HEK293 (cell line): ENCODE measurements around the gene MST1R.

Source experiments
- CTCF ChIP-seq: fragments of 450-650 bp; formaldehyde crosslinking; IDR thresholded peaks from 2 replicates; pipeline ENCODE4 v1.5.1; 2016; ENCODE audit warnings: missing biosample characterization, missing genetic modification characterization
- EGR2 ChIP-seq: fragments of 450-650 bp; formaldehyde crosslinking; IDR thresholded peaks from 2 replicates; pipeline ENCODE4 v1.5.1; 2016; ENCODE audit warnings: low read depth, missing biosample characterization, missing genetic modification characterization
- FEZF1 ChIP-seq: fragments of 450-650 bp; formaldehyde crosslinking; IDR thresholded peaks from 2 replicates; pipeline ENCODE4 v1.5.1; 2016; ENCODE audit warnings: missing biosample characterization, missing genetic modification characterization
- KLF8 ChIP-seq: fragments of 450-650 bp; formaldehyde crosslinking; IDR thresholded peaks from 2 replicates; pipeline ENCODE4 v1.5.1; 2016; ENCODE audit warnings: missing biosample characterization, missing genetic modification characterization
- PRDM10 ChIP-seq: fragments of 450-650 bp; formaldehyde crosslinking; IDR thresholded peaks from 2 replicates; pipeline ENCODE4 v1.5.1; 2016; ENCODE audit warnings: missing biosample characterization, missing genetic modification characterization
- SCRT2 ChIP-seq: fragments of 450-650 bp; formaldehyde crosslinking; IDR thresholded peaks from 2 replicates; pipeline ENCODE4 v1.5.1; 2016; ENCODE audit warnings: missing biosample characterization, missing genetic modification characterization
- SP3 ChIP-seq: fragments of 450-650 bp; formaldehyde crosslinking; IDR thresholded peaks from 2 replicates; pipeline ENCODE4 v1.5.1; 2016; ENCODE audit warnings: missing biosample characterization, missing genetic modification characterization
- WT1 ChIP-seq: fragments of 450-650 bp; formaldehyde crosslinking; IDR thresholded peaks from 2 replicates; pipeline ENCODE4 v1.5.1; 2016; ENCODE audit warnings: missing biosample characterization, missing genetic modification characterization
- ZBTB26 ChIP-seq: fragments of 450-650 bp; formaldehyde crosslinking; optimal IDR thresholded peaks from 2 replicates; pipeline ENCODE3; 2016; ENCODE audit warnings: missing biosample characterization, mild to moderate bottlenecking, missing genetic modification characterization
- ZBTB8A ChIP-seq: fragments of 450-650 bp; formaldehyde crosslinking; IDR thresholded peaks from 2 replicates; pipeline ENCODE4 v1.5.1; 2016; ENCODE audit warnings: missing biosample characterization, missing genetic modification characterization
- ZFHX2 ChIP-seq: fragments of 450-650 bp; formaldehyde crosslinking; conservative IDR thresholded peaks from 2 replicates; pipeline ENCODE4 v1.5.1; 2016; ENCODE audit warnings: missing biosample characterization, missing genetic modification characterization
- ZNF10 ChIP-seq: fragments of 450-650 bp; formaldehyde crosslinking; IDR thresholded peaks from 2 replicates; pipeline ENCODE4 v1.5.1; 2017; ENCODE audit warnings: missing biosample characterization, missing genetic modification characterization
- ZNF112 ChIP-seq: fragments of 450-650 bp; formaldehyde crosslinking; IDR thresholded peaks from 2 replicates; pipeline ENCODE4 v1.5.0; 2017; ENCODE audit warnings: missing biosample characterization, missing genetic modification characterization
- ZNF132 ChIP-seq: fragments of 450-650 bp; formaldehyde crosslinking; IDR thresholded peaks from 2 replicates; pipeline ENCODE4 v1.5.1; 2017; ENCODE audit warnings: missing biosample characterization, missing genetic modification characterization, borderline replicate concordance
- ZNF335 ChIP-seq: fragments of 450-650 bp; formaldehyde crosslinking; conservative IDR thresholded peaks from 2 replicates; pipeline ENCODE4 v1.5.1; 2016; ENCODE audit warnings: missing biosample characterization, missing genetic modification characterization
- ZNF394 ChIP-seq: fragments of 450-650 bp; formaldehyde crosslinking; IDR thresholded peaks from 2 replicates; pipeline ENCODE4 v1.5.1; 2016; ENCODE audit warnings: missing biosample characterization, missing genetic modification characterization, mild to moderate bottlenecking, moderate library complexity, borderline replicate concordance
- ZNF433 ChIP-seq: fragments of 450-650 bp; formaldehyde crosslinking; IDR thresholded peaks from 2 replicates; pipeline ENCODE4 v1.5.1; 2016; ENCODE audit warnings: missing biosample characterization, missing genetic modification characterization, low read depth
- ZNF510 ChIP-seq: fragments of 450-650 bp; formaldehyde crosslinking; IDR thresholded peaks from 2 replicates; pipeline ENCODE4 v1.5.1; 2018; ENCODE audit warnings: mild to moderate bottlenecking, missing genetic modification characterization, missing biosample characterization; ENCODE audit not compliant: insufficient replicate concordance
- ZNF596 ChIP-seq: fragments of 450-650 bp; IDR thresholded peaks from 2 replicates; pipeline ENCODE4 v1.5.0; 2018; ENCODE audit warnings: missing biosample characterization, mild to moderate bottlenecking, missing genetic modification characterization, moderate library complexity
- ZNF600 ChIP-seq: fragments of 450-650 bp; formaldehyde crosslinking; IDR thresholded peaks from 2 replicates; pipeline ENCODE4 v1.5.1; 2016; ENCODE audit warnings: missing biosample characterization, missing genetic modification characterization
- ZNF610 ChIP-seq: fragments of 450-650 bp; formaldehyde crosslinking; IDR thresholded peaks from 2 replicates; pipeline ENCODE4 v1.5.1; 2016; ENCODE audit warnings: missing biosample characterization, missing genetic modification characterization, borderline replicate concordance
- ZNF660 ChIP-seq: fragments of 450-650 bp; IDR thresholded peaks from 2 replicates; pipeline ENCODE4 v1.5.1; 2018; ENCODE audit warnings: missing biosample characterization, mild to moderate bottlenecking, missing genetic modification characterization
- ZNF707 ChIP-seq: fragments of 450-650 bp; formaldehyde crosslinking; IDR thresholded peaks from 2 replicates; pipeline ENCODE4 v1.5.1; 2016; ENCODE audit warnings: missing biosample characterization, missing genetic modification characterization
- TF ChIP-seq, protein P1 (sequence below): fragments of 450-650 bp; formaldehyde crosslinking; IDR thresholded peaks from 2 replicates; pipeline ENCODE4 v1.5.1; 2016; ENCODE audit warnings: missing biosample characterization, missing genetic modification characterization
- TF ChIP-seq, protein P2 (sequence below): fragments of 450-650 bp; formaldehyde crosslinking; IDR thresholded peaks from 2 replicates; pipeline ENCODE4 v1.5.1; 2017; ENCODE audit warnings: missing biosample characterization, missing genetic modification characterization
- TF ChIP-seq, protein P3 (sequence below): fragments of 450-650 bp; formaldehyde crosslinking; IDR thresholded peaks from 2 replicates; pipeline ENCODE4 v1.5.1; 2017; ENCODE audit warnings: missing biosample characterization, missing genetic modification characterization

MST1R gene

GRCh38 chr3:49929291-49930167, 25.9 kb upstream of the MST1R start, which contains the start of gene MON1A (continued):
- TF ChIP-seq, protein P1, sequence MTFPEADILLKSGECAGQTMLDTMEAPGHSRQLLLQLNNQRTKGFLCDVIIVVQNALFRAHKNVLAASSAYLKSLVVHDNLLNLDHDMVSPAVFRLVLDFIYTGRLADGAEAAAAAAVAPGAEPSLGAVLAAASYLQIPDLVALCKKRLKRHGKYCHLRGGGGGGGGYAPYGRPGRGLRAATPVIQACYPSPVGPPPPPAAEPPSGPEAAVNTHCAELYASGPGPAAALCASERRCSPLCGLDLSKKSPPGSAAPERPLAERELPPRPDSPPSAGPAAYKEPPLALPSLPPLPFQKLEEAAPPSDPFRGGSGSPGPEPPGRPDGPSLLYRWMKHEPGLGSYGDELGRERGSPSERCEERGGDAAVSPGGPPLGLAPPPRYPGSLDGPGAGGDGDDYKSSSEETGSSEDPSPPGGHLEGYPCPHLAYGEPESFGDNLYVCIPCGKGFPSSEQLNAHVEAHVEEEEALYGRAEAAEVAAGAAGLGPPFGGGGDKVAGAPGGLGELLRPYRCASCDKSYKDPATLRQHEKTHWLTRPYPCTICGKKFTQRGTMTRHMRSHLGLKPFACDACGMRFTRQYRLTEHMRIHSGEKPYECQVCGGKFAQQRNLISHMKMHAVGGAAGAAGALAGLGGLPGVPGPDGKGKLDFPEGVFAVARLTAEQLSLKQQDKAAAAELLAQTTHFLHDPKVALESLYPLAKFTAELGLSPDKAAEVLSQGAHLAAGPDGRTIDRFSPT (tag by site-specific recombination), result peak; percentile 72
- TF ChIP-seq KLF8 (tag by site-specific recombination), result peak; percentile 47; the same call in 1 of the 2 replicates
- peak; percentile 52; the same call in 1 of the 2 replicates for TF ChIP-seq EGR2
- no peak for TF ChIP-seq ZNF510 (tag by site-specific recombination)
- TF ChIP-seq ZNF660 (tag by site-specific recombination), result peak; percentile 66
- peak; percentile 90 for TF ChIP-seq SP3 (tag by site-specific recombination)
- peak; percentile 95 for TF ChIP-seq ZNF335 (tag by site-specific recombination)
- no peak for TF ChIP-seq WT1 (tag by site-specific recombination)
- peak; percentile 62; the same call in 1 of the 2 replicates for TF ChIP-seq CTCF (tag by site-specific recombination)
- peak; percentile 60; the same call in 1 of the 2 replicates for TF ChIP-seq ZNF610 (tag by site-specific recombination)
- TF ChIP-seq ZBTB8A (tag by site-specific recombination), result peak; percentile 39
- TF ChIP-seq FEZF1 (tag by site-specific recombination), result no peak
- no peak for TF ChIP-seq ZNF707
- TF ChIP-seq ZNF394 (tag by site-specific recombination), result peak; percentile 51; the same call in 1 of the 2 replicates
- TF ChIP-seq ZFHX2, result peak; percentile 55; the same call in 1 of the 2 replicates
- peak; percentile 49; the same call in 1 of the 2 replicates for TF ChIP-seq PRDM10 (tag by site-specific recombination)
- TF ChIP-seq ZNF112 (tag by site-specific recombination), result no peak
- TF ChIP-seq ZBTB26 (tag by site-specific recombination), result peak; percentile 44
- TF ChIP-seq, protein P2, sequence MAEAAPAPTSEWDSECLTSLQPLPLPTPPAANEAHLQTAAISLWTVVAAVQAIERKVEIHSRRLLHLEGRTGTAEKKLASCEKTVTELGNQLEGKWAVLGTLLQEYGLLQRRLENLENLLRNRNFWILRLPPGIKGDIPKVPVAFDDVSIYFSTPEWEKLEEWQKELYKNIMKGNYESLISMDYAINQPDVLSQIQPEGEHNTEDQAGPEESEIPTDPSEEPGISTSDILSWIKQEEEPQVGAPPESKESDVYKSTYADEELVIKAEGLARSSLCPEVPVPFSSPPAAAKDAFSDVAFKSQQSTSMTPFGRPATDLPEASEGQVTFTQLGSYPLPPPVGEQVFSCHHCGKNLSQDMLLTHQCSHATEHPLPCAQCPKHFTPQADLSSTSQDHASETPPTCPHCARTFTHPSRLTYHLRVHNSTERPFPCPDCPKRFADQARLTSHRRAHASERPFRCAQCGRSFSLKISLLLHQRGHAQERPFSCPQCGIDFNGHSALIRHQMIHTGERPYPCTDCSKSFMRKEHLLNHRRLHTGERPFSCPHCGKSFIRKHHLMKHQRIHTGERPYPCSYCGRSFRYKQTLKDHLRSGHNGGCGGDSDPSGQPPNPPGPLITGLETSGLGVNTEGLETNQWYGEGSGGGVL (tag by site-specific recombination), result peak; percentile 47; the same call in 1 of the 2 replicates
- TF ChIP-seq, protein P3, sequence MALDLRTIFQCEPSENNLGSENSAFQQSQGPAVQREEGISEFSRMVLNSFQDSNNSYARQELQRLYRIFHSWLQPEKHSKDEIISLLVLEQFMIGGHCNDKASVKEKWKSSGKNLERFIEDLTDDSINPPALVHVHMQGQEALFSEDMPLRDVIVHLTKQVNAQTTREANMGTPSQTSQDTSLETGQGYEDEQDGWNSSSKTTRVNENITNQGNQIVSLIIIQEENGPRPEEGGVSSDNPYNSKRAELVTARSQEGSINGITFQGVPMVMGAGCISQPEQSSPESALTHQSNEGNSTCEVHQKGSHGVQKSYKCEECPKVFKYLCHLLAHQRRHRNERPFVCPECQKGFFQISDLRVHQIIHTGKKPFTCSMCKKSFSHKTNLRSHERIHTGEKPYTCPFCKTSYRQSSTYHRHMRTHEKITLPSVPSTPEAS, result no peak
- peak; percentile 13; the same call in 1 of the 2 replicates for TF ChIP-seq ZNF10
- TF ChIP-seq ZNF433, result no peak
- TF ChIP-seq ZNF600, result peak; percentile 77
- TF ChIP-seq ZNF596, result no peak
- TF ChIP-seq ZNF132 (tag by site-specific recombination), result no peak
- TF ChIP-seq SCRT2, result peak; percentile 86
